Suprapubic skin (tissue), 4 donors: Measurements from ENCODE around the gene IL31.

ENCODE experiments used
- EP300 ChIP-seq: sonication (generic); formaldehyde crosslinking; IDR thresholded peaks from one replicate; pipeline ENCODE4 v1.6.1; 2017; ENCODE audit warnings: antibody characterized with exemption
- POLR2A ChIP-seq, 2 donors: fragments of 450-650 bp; IDR thresholded peaks; one replicate each; pipeline ENCODE4 v1.6.1; 2017; ENCODE audit warnings: antibody characterized with exemption in 2 of 2, mild to moderate bottlenecking in 2 of 2, moderate library complexity in 2 of 2
- POLR2AphosphoS5 ChIP-seq, 3 donors: sonication (generic); formaldehyde crosslinking; IDR thresholded peaks; one replicate each; pipeline ENCODE4 v1.6.1; 2017; ENCODE audit warnings: antibody characterized with exemption in 3 of 3
- TF ChIP-seq, protein P1 (sequence below), 2 donors: fragments of 200-600 bp in 1 of 2; fragments of 450-650 bp in 1 of 2; sonication (generic) in 1 of 2; IDR thresholded peaks; one replicate each; pipeline ENCODE4 v1.5.1; 2016 to 2019; ENCODE audit warnings: antibody characterized with exemption in 2 of 2, mild to moderate bottlenecking in 1 of 2, moderate library complexity in 1 of 2

DNA sequence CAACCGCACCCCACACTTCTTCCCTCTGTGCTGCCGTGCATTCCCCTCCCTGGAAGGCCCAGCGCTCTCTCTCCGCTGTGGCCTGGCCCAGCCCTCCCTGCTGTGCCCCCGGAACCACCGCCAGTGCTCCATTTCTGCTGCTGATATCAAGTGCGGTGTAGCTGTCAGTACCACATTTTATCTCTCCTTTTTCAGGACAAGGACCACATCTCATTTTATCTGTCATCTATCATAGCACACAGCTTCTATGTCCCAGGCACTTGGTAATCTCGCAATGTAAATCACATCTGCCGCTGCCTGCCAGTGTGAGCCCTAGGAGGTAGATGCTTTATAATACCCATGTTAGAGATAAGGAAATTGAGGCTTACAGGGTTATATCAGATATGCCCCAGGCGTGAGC is 18.3 kb downstream of the IL31 start:
- TF ChIP-seq, protein P1, sequence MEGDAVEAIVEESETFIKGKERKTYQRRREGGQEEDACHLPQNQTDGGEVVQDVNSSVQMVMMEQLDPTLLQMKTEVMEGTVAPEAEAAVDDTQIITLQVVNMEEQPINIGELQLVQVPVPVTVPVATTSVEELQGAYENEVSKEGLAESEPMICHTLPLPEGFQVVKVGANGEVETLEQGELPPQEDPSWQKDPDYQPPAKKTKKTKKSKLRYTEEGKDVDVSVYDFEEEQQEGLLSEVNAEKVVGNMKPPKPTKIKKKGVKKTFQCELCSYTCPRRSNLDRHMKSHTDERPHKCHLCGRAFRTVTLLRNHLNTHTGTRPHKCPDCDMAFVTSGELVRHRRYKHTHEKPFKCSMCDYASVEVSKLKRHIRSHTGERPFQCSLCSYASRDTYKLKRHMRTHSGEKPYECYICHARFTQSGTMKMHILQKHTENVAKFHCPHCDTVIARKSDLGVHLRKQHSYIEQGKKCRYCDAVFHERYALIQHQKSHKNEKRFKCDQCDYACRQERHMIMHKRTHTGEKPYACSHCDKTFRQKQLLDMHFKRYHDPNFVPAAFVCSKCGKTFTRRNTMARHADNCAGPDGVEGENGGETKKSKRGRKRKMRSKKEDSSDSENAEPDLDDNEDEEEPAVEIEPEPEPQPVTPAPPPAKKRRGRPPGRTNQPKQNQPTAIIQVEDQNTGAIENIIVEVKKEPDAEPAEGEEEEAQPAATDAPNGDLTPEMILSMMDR (IDR thresholded peaks at IDR 0.05) = no peak
- TF ChIP-seq POLR2AphosphoS5 (IDR thresholded peaks at IDR 0.05) (no peak), EP300 (no peak), POLR2A (IDR thresholded peaks at IDR 0.05) (no peak)
